Stimulated activated CD8-positive, alpha-beta memory T cell treated with anti-CD3 and anti-CD28 coated beads, Interleukin-7, amount 100 ng/mL, for 1 hour (primary cell): ENCODE results near the gene GIN1.
"Not testable (repeated sequence)": the region's sequence is repeated elsewhere in the genome, so short reads cannot be mapped to it uniquely, and the experiment has no call there.

Source experiments
- DNase-seq, 2 donors: peaks; one replicate each; pipeline ENCODE4 v3.0.0-alpha.2; 2020; ENCODE audit warnings: low read depth in 2 of 2

The GIN1 gene, protein sequence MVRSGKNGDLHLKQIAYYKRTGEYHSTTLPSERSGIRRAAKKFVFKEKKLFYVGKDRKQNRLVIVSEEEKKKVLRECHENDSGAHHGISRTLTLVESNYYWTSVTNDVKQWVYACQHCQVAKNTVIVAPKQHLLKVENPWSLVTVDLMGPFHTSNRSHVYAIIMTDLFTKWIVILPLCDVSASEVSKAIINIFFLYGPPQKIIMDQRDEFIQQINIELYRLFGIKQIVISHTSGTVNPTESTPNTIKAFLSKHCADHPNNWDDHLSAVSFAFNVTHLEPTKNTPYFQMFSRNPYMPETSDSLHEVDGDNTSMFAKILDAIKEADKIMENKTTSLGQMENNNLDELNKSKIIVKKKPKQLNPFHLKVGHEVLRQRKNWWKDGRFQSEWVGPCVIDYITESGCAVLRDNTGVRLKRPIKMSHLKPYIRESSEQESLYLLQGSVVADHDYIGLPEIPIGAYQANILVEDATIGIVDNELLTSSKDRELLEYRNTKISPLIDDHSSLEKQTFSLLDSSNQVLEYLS

DNA sequence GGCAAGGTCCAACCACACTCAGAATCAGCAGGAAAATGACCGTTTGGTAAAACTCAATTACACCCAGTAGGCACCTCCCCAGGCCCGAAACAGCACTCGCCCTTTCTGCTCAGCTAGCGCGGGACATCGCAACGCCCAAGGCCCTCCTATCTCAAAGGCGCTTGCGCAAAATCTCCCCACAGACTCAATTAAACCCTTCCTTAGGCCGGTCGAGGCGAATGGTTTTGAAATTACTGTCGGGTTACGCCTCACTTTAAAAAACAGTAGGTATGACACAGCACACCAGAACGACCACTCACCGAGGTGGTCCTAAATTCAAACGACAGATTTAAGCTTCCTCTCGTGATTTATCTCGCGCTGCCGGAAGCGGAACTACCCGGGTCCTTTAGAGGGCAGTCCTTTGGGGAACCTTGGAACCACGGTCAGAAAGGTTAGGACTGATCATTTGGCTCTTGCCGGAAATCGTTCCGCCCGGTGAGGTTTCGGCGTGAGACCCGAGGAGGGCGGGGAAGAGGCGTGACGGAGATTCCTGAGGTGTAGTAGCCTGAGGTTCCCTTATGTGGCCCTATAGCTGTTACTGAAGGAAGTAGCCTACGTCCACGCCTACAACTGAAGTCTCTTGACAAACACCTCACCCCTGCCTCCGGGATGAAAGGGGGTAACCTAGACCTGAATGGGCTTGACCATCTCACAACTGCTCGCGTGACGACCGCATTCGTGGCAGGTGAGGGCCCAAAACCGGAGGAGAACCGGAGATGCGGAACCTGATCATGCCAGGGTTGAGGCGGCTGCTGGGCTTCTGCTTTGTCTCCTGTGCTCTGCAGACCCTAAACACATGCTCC, at the start of gene GIN1, which contains the start of gene PPIP5K2:
TSS of gene GIN1 (minus strand) at position 374 of the 842 bp plus-strand sequence. CDS start 11,431 bp downstream, outside the sequence.
TSS of gene PPIP5K2 (plus strand) at position 537 of the 842 bp plus-strand sequence. CDS start 9,289 bp downstream, outside the sequence.
- DNase-seq = peak; percentile 97

DNA sequence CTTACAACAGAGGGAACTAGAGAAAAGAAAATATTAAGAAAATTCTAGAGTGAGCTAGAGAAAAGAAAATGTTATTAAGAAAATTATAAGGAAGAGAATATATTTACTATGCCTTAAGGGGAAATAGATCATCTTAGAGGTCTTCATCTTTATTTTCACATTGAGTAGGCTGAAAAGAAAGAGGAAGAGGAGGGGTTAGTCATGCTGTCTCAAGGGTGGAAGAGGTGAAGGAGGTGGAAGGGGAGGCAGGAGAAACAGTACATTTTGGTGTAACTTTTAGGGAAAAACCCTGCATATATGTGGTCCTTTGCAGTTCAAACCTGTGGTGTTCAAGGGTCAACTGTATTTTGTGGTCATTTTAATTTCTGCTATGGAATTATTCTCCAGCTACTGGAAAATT, 46.8 kb upstream of the GIN1 start:
- no peak for DNase-seq

DNA sequence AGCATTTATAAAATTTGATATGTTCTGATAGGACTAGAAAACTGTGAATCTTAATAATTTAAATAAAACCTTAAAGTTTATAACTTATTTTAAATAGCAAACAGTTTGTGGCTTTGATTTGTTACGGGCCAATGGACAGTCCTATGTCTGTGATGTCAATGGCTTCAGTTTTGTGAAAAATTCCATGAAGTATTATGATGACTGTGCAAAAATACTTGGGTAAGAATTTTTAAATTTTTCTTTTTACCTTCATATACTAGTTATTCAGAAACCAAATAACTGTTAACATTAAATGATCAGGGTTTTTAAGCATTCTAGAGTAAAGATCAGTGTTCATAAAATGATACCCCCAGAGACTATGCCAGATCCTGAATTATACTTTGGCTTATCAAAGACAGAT, 31.2 kb upstream of the GIN1 start:
- DNase-seq = no peak

DNA sequence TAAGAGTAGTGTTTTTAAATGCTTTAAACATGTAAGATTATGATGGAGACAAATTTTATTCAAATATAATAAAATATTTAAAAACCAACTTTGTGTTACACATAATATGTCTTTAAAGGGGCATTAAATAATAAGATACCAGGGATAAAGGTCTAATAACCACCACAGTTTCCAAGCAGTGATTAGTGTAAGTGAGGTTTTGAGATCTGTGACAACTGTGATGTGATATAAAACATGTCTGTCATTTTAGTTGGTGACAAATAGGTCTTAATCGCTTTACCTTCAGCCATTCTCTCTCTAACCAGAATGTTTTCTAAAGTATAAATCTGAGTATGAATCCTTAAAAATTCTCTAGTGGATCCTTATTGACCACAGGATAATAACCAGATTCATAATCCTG, 28.3 kb upstream of the GIN1 start:
- no peak for DNase-seq

DNA sequence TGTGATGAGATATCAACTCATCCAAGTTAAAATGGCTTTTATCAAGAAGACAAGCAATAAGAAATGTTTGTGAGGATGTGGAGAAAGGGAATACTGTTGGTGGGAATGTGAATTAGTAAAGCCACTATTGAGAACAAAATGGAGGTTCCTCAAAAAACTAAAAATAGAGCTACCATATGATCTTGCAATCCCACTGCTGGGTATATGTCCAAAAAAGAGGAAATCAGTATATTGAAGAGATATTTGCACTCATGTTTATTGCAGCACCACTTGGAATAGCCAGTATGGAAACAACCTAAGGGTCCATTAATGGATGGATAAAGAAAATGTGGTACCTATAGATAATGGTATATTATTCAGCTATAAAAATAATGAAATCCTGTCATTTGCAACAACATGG, 25.3 kb upstream of the GIN1 start:
- no peak for DNase-seq

DNA sequence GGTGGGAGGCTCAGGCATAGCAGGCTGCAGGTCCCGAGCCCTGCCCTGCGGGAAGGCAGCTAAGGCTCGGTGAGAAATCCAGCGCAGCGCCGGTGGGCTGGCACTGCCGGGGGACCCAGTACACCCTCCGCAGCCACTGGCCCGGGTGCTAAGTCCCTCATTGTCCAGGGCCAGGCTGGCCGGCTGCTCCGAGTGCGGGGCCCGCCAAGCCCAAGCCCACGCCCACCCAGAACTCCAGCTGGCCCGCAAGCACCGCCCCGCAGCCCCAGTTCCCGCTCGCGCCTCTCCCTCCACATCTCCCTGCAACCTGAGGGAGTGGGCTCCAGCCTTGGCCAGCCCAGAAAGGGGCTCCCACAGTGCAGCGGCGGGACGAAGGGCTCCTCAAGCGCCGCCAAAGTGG, 22.2 kb upstream of the GIN1 start:
- not testable (repeated sequence) for DNase-seq

DNA sequence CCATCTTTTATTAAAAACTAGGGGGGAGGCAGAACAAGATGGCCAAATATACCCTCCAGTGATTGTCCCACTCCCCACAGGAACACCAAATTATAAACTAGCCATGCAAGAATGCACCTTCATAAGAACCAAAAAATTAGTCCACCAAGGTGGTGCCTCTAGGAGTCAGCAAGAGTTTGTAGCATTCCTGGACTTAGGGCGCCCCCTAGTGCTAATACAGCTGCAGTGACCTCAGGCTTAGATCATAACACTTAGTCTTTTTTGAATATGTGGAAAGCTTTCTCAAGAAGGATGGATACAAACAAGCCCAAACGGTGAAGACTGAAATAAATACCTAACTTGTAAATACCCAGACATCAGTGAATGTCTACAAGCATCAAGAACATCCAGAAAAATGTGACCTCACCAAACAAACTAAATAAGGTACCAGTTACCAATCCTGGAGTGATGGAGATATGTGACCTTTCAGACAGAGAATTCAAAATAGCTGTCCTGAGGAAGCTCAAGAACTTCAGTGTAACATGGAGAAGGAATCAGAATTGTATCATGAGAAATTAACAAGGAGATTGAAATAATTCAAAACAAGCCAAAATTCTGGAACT, 19.4 kb upstream of the GIN1 start:
- DNase-seq = peak; percentile 51 to 74

DNA sequence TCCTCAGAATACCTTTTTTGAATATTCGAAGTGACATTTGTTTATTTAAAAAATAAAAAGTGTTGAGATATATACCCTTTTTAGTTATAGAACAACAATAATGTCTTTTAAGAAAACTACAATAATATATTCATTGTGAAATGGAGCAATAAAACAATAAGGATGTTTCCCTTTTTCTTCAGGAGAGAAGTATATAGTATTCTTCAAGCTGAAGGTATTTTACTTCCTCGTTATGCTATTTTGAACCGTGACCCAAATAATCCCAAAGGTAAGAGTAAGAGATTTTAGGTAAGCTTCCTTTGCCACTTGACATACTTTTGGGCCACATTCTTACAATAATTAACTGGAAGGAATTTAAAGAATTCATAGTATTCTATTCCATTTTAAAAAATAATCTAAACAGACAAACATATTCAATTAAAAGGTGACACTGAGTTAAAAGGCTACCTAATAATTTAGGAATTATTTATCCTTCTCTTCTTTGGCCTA, 18.3 kb upstream of the GIN1 start:
- no peak for DNase-seq

DNA sequence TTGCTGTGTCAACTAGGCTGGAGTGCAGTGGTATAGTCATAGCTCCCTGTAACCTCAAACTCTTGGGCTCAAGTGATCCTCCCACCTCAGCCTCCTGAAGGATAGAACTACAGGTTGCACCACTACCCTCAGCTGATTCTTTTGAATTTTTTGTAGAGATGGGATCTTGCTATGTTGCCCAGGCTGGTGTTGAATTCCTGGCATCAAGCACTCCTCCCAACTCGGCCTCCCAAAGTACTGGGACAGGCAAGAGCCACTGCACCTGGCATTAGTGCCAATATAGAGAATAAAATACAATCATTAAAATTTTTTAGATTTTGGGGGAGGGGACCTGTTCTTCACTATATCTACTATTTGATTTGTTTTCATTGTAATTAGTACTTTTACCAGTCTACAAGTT, 15.5 kb upstream of the GIN1 start:
- DNase-seq = no peak

DNA sequence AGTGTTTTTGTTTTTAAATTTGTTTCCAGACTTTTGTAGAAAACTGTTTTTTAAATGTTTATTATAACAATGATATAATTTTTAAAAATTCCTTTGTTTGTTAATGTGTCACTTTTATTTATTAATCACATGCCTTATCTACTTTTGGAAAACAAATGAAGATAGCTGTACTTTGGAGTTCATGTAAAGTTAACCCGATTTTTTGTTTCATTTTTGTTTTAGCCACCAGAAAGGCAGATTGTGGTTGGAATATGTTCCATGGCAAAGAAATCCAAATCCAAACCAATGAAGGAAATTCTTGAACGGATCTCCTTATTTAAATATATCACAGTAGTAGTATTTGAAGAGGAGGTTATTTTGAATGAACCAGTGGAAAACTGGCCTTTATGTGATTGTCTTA, 13.3 kb upstream of the GIN1 start:
- DNase-seq = no peak

DNA sequence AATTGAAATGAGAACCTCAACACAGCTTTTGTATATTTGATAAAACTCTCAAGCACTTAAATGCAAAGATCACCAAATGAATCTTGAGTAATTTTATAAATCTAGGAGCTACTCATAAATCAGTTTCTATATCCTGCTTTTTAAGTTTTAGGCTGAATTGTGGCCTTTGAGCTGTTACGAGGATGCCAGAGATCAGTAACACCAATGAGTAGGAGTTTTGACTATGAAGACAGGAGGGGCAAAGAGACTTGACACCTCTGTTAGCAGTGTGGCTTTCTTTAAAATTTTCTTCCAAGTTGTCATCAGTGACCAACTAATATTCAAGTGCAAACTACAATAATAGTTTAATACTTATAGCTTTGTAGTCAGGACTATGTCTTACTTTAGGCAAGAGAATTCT, 12.7 kb upstream of the GIN1 start:
- no peak for DNase-seq

DNA sequence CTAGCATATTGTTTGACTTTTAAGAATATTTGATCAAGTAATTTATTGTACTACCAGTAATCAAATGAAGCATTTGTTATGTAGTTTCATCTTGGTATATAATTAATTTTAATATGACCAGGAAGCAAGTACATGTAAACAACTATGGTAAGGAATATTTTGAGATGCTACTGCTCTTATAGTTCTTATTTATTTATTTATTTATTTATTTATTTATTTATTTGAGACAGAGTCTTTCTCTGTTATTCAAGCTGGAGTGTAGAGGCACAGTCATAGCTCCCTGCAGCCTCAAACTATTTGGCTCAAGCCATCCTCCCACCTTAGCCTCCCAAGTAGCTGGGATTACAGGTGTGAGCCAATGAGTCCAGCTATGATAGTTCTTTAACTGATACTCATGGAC, 8.3 kb upstream of the GIN1 start:
- no peak for DNase-seq

DNA sequence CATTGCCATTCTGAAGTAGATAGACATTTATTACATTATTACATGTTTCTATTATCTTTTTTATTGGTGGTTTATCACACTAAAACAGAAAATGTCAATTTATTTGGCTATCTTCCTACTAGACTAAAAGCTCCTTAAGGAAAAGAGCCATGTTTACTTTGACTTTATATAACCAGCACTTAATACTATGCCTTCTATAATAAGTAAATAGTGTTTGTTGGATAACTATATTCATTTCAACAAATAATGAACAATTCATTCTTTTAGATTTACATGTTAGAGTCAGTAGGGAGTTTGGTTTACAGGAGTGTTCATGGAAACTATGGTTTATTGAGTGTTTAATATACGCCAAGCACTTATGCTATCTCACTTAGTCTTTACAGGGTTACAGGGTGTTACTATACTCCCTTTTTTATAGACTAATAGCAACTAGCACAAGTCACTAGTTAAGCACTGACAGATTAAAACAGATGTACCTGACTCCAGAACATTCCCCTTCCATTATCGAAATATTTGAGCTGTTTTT, 7.4 kb upstream of the GIN1 start:
- no peak for DNase-seq

DNA sequence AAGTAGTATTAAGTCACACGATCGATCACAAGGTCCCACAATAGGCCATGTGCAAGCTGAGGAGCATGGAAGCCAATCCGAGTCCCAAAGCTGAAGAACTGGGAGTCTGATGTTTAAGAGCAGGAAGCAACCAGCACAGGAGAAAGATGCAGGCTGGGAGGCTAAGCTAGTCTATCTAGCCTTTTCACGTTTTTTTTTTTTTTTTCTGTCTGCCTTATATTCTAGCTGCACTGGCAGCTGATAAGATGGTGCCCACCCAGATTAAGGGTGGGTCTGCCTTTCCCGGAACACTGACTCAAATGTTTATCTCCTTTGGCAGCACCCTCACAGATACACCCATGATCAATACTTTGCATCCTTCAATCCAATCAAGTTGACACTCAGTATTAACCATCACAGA, 6.6 kb upstream of the GIN1 start:
- DNase-seq = no peak

DNA sequence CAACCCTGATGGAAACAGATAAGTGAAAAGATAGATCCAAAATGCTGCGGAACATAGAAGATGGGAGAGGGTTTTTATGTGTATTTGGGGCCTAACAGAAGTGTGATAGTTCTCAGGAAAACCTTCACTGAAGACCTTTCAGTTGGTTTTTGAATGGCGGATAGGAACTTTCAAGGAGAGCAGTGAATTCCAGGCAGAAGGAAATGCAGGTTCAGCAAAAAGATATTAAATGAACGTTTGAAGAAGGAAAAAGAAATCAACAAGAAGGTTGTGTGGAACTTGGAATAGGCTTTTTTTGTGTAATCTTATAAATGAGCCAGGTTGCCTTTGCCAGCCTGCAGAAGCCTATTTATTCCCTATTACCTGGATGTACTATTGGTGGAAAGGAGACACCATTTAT, 2.3 kb upstream of the GIN1 start:
- DNase-seq = no peak

DNA sequence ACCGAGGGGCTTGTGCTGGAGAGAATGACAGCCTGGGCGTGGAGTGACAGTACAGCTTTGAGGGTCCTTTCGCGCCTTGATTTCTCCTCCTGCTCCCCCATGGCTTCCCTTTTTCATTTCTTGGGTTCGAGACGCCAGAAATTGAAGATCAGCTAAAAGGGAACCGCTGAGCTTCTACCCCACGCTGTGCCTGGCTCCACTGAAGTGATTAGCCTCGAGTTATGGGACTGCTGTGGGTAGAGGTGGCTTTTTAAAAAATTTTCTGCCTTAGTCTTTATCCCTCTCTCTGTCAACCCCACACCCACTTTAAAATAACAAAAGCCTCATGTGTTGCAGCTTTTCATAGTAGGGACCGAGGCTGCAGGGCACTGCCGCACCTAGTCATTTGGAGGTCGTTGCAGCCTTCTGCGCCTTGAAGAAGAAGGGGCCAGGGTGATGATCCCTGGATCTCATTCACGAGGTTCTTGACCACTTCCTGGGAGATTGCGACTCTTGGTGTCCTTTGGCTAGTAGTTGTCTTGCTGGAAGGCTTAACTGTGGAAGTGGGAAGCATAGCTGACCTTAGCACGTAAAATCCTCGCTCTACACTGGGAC, 766 bp upstream of the GIN1 start:
- no peak for DNase-seq

DNA sequence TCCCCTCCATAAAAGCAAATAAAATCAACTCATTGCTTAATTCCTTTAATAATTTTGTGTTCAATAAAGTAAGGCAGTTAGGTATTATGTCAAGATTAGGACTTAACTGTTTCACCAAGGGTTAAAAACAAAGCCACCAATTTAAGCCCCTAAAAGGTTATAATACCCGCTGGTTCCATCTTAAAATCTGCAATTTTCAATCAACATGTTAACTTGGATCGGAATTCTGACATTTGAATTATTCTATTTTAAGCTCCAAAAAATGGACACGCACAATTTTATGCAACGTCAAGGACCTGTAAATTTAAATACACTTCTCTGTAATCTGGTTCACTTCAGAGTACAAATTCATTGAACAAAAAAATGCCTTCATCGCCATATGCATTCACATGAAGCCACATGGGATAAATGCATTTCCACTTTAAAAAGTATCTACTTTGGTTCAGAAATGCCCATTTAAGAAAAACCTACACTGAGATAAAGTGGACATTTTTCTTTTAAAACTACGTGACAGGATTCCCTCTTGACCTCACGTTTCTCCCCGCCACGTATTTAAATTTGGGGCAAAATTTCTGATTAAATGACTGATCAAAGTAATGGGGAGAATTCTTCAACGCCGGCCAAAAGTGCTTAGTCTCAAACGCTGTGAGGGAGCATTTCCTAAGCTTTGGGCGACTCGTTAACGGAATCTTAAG, 721 bp downstream of the GIN1 start:
- DNase-seq = no peak

DNA sequence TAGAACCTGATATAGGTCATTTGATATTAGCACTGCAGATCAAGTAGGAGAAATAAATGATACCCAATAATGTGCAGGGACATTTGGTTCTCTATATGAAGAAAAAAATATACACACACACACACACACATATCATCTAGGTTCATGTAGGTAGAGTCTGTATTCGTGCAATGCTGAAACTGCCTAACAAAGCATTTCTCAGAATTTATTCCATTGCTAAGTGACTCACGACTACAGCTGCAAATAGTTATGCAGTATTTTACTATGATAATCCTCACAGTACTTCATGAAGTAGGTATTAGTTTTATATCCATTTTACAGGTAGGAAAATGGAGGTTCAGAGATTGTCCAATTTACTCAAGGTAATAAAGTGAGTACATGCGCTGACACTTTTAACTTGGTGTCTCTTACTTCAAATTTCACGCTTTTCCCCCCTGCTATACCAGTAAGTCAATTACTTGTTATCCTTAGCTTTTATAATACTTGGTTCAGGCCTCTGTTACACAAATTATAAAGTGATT, 2.4 kb downstream of the GIN1 start:
- DNase-seq = no peak

DNA sequence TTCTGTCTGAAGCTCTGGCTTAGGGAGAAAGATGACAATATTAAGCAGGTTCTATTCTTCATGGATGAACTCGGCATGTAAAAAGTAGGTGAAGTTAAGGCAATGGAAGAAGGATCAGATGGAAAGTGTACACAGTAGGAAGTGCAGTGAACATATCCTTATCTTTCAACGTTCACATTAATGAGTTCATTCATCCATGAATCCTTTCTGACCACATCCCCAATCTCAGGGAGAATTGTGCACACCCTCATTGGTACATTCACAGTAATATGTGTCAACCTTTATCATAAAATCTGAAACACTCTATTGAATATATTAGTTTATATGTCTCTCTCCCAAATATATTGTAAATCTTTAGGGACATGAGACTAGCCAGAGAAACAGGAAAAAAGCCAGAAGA, 5.5 kb downstream of the GIN1 start:
- DNase-seq = no peak

DNA sequence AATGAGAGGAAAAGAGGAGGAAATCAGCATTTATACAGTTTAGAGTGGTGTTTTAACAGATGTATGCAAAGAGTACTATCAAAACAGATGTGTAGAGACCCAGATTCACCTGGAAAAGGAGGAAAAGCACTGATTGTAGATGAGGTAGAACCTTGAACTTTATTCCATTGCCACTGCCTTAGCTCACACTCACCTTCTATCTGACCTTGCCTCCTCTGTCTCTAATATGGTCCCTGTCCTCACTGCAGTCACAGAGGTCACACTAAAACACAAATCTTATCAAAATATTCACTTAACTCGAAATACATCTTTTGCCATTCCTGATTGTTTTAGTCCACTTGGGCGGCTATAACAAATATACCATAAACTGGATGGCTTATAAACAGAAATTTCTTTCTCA, 7.0 kb downstream of the GIN1 start:
- no peak for DNase-seq

DNA sequence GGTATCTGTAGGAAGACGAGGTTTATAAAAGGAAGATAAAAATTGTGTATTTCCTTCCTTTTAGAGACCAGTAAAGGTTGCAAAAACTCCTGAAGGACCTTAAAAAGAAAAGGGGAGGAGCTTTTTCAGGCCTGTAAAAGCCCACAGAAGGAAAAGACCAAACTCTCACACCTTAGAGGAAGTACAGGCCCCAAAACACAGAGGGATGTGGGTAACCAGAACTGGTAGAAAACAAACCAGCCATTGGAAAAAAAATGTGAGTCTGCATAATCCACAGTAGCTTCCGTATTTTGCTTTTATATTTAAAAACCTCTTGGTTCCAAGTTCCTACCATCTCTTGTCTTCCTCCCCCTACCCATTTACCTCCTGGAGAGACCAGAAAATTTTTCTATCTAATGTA, 8.5 kb downstream of the GIN1 start:
- DNase-seq = no peak
